Measurements from ENCODE around the gene PAQR8.
"Not testable (repeated sequence)": the region's sequence is repeated elsewhere in the genome, so short reads cannot be mapped to it uniquely, and the experiment has no call there.

The PAQR8 gene

GRCh38 chr6:52376763-52377162 is 14.8 kb downstream of the PAQR8 start:
- no peak for DNase-seq (ENCODE audit: low spot score)

- DNase-seq (ENCODE audit: low spot score) = no peak
Measured at GRCh38 chr6:52377538-52378221, 15.7 kb downstream of the PAQR8 start.

GRCh38 chr6:52381249-52381648 is 19.3 kb downstream of the PAQR8 start:
- no peak for DNase-seq (ENCODE audit: low spot score)

- no peak for DNase-seq (ENCODE audit: low spot score)
Measured at GRCh38 chr6:52384145-52384766, 22.3 kb downstream of the PAQR8 start.

- no peak for DNase-seq (ENCODE audit: low spot score)
Measured at GRCh38 chr6:52385074-52385473, 23.1 kb downstream of the PAQR8 start.

- DNase-seq (ENCODE audit: low spot score) = not testable (repeated sequence)
Measured at GRCh38 chr6:52388119-52388518, 26.2 kb downstream of the PAQR8 start.

- no peak for DNase-seq (ENCODE audit: low spot score)
Measured at GRCh38 chr6:52388790-52389189, 26.8 kb downstream of the PAQR8 start.

GRCh38 chr6:52389264-52389625 is 27.3 kb downstream of the PAQR8 start:
- no peak for DNase-seq (ENCODE audit: low spot score)

- no peak for DNase-seq (ENCODE audit: low spot score)
Measured at GRCh38 chr6:52389626-52390360, 27.8 kb downstream of the PAQR8 start.

- no peak for DNase-seq (ENCODE audit: low spot score)
Measured at GRCh38 chr6:52390361-52390727, 28.4 kb downstream of the PAQR8 start.

GRCh38 chr6:52391599-52391998 is 29.6 kb downstream of the PAQR8 start:
- DNase-seq (ENCODE audit: low spot score) = no peak

GRCh38 chr6:52392944-52393343 is 31.0 kb downstream of the PAQR8 start:
- DNase-seq (ENCODE audit: low spot score) = no peak

GRCh38 chr6:52393780-52394179 is 31.8 kb downstream of the PAQR8 start:
- no peak for DNase-seq (ENCODE audit: low spot score)

GRCh38 chr6:52394251-52394666 is 32.3 kb downstream of the PAQR8 start:
- no peak for DNase-seq (ENCODE audit: low spot score)

- no peak for DNase-seq (ENCODE audit: low spot score)
Measured at GRCh38 chr6:52395969-52396368, 34.0 kb downstream of the PAQR8 start.

- peak; percentile 47 for DNase-seq (ENCODE audit: low spot score)
Measured at GRCh38 chr6:52399511-52400312, 37.8 kb downstream of the PAQR8 start.

GRCh38 chr6:52400313-52401041 is 38.5 kb downstream of the PAQR8 start:
- DNase-seq (ENCODE audit: low spot score) = no peak

GRCh38 chr6:52403086-52403485 is 41.1 kb downstream of the PAQR8 start:
- no peak for DNase-seq (ENCODE audit: low spot score)

- no peak for DNase-seq (ENCODE audit: low spot score)
Measured at GRCh38 chr6:52403627-52404026, 41.7 kb downstream of the PAQR8 start.

GRCh38 chr6:52405243-52405642 is 43.3 kb downstream of the PAQR8 start:
- DNase-seq (ENCODE audit: low spot score) = no peak

GRCh38 chr6:52407467-52407866 is 45.5 kb downstream of the PAQR8 start:
- DNase-seq (ENCODE audit: low spot score) = peak; percentile 58

GRCh38 chr6:52409499-52409898 is 47.5 kb downstream of the PAQR8 start:
- DNase-seq (ENCODE audit: low spot score) = no peak

All from hepatic stellate cell (primary cell).